WI38 (cell line): ENCODE measurements around the gene ZNF69.
"Not testable (repeated sequence)": the region's sequence is repeated elsewhere in the genome, so short reads cannot be mapped to it uniquely, and the experiment has no call there.

Experiments
- H3K4me3 ChIP-seq: 2 replicates; pipeline ENCODE4 v1.5.1; 2011; ENCODE audit warnings: low read depth, mild to moderate bottlenecking, control low read depth, low read length
- TF ChIP-seq, protein P1 (sequence below): IDR thresholded peaks from 2 replicates; pipeline ENCODE4 v1.5.1; 2012; ENCODE audit warnings: low read depth, mild to moderate bottlenecking, control low read depth, low read length

The ZNF69 gene

DNA sequence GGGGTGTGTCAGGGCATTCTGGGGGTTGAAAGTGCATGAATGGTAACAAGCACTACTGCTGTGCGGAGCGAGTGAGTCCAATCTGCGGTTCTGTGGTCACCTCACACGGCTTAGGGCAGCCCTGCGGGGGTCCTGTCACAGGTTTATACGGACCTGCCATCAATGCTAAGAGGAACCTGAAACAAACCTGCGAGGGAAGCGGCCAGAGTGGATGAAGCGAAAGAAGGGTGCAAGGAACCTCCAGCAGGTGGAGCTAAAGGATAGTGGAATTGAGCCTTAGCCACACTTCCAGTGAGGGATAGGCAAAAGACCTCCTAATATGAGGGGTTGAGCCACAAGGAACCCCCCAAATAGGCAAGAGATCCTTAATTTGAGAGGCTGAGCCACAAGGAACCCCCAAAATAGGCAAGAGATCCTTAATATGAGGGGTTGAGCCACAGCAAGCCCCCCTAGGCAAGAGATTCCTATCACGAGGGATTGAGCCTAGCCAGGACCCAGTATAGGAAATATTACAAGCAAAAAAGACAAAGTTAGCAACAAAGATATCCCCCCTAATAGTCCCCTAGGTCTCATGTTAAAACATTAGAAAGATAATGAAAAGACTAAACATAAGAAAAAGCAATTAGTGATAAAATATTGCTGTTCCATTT lies 6.3 kb upstream of the ZNF69 start:
- TF ChIP-seq, protein P1, sequence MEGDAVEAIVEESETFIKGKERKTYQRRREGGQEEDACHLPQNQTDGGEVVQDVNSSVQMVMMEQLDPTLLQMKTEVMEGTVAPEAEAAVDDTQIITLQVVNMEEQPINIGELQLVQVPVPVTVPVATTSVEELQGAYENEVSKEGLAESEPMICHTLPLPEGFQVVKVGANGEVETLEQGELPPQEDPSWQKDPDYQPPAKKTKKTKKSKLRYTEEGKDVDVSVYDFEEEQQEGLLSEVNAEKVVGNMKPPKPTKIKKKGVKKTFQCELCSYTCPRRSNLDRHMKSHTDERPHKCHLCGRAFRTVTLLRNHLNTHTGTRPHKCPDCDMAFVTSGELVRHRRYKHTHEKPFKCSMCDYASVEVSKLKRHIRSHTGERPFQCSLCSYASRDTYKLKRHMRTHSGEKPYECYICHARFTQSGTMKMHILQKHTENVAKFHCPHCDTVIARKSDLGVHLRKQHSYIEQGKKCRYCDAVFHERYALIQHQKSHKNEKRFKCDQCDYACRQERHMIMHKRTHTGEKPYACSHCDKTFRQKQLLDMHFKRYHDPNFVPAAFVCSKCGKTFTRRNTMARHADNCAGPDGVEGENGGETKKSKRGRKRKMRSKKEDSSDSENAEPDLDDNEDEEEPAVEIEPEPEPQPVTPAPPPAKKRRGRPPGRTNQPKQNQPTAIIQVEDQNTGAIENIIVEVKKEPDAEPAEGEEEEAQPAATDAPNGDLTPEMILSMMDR = peak; percentile 68

DNA sequence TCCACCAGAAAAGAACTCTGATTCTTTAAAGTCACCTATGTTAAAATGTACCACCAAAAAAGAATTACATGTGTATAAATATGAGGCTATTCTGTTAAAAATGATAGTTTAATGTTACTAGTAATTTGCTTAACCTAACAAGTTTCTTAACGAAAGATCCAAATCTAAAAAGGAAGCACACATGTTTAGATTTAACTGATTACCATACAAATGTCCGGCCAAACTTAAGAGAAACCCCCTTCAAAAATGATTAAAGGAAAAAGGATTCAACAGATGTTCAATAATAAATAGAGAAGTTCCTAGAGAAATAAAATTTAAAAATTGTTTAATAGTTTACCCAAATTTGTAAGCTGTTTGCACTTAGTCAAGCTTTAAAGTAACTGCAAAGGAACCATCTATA lies 5.0 kb upstream of the ZNF69 start:
- TF ChIP-seq, protein P1 = no peak

More for the DNA sequence above, 6.3 kb upstream of the ZNF69 start:
- no peak overlapping the region for H3K4me3 ChIP-seq

DNA sequence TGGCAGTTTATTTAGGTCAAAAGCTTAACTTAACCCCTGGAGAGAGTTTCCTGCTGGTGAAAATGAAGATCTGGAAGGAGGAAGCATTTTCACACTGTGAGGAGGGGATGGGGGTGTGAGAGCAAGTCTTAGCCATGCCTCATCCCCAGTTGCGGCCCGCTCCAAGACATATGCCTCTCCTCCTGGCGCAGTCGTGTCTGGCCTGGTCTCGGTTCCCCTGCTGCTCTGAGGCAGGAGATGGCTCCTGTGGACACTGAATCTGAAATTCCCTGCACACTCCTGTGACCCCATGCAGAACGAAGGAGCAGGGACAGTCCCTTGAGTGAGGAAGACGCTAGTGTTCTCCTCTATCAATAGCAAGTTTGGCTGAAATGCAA lies 360 bp upstream of the ZNF69 start:
- H3K4me3 ChIP-seq = peak overlapping the region; percentile 85
- TF ChIP-seq, protein P1 = no peak

More for the DNA sequence above, 5.0 kb upstream of the ZNF69 start:
- no peak overlapping the region for H3K4me3 ChIP-seq

DNA sequence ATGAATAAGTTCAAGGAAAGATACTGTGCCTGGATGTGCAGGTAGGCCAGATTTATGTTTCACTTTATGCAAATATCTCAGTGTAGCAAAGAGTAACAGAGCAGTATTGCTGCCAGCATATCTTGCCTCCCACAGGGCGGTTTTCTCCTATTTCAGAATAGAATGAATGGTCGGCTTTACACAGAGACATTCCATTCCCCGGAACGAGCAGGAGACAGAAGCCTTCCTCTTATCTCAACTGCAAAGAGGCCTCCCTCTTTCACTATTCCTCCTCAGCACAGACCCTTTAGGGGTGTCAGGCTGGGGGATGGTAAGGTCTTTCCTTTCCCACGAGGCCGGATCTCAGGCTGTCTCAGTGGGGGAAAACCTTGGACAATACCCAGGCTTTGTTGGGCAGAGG lies 2.3 kb downstream of the ZNF69 start:
- H3K4me3 ChIP-seq = not testable (repeated sequence)

DNA sequence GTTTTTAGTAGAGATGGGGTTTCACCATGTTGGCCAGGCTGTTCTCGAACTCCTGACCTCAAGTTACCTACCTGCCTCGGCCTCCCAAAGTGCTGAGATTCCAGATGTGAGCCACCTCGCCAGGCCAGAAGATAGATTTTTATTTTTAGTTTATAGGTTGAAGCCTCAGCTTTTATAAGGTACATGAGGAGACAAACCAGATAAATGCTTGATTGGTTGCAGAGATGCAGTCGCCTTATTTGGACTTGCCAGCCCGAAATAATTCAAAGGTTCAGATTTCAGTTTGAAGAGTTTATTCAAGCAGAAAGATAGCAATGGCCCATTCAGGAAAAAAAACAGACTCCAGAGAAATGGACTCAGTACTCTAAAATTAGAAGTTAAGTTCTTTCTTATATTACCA lies 3.1 kb downstream of the ZNF69 start:
- H3K4me3 ChIP-seq = no peak overlapping the region
- TF ChIP-seq, protein P1 = no peak

DNA sequence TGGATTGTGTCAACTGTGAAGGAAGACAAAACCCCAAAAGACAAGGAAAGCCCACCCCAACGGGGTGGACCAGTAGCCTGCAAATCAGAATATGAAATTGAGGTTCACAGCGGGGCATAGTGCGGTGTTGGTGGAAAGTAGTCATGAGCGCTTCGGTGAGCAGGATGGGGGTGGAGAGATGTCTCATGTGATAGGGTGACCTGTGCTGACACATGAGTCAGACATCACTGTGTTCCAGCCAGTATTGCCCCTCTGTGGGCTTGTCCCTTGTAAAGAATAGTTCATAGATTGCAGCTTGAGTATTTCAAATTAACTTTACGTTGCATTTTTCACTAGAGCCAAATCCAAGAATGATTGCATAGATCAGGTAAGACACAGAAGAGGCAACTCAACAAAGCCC lies 7.3 kb downstream of the ZNF69 start:
- H3K4me3 ChIP-seq = no peak overlapping the region

DNA sequence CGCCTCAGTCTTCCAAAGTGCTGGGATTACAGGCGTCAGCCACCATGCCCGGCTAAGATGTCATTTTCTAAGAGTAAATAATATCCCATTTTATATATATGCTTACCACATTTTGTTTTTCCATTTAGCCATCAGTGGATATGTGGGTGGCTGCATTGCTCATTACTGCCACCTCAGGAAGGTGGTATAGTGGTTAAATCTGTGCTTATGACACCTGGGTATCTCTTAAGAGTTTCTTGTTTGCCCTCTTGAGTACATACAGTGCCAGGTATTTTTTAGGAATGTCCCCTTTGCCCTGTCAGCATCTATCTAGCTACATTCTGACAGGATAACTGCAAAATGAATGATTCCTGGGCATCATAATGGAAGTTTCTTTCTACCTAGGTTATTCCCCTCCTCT lies 14.6 kb downstream of the ZNF69 start:
- TF ChIP-seq, protein P1 = no peak

More for the DNA sequence above, 7.3 kb downstream of the ZNF69 start:
- TF ChIP-seq, protein P1 = no peak

DNA sequence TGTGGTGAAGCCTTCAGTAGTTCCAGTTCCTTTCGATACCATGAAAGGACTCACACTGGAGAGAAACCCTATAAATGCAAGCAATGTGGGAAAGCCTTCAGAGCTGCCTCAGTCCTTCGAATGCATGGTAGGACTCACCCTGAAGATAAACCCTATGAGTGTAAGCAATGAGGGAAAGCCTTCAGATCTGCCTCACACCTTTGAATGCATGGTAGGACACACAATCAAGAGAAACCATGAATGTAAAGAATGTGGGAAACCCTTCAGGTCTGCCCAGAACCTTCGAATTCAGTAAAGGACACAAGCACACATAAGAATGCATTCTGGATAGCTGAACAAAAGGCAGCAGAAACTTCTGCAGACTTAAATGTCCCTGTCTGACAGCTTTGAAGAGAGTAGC lies 18.3 kb downstream of the ZNF69 start:
- TF ChIP-seq, protein P1 = no peak
- H3K4me3 ChIP-seq = no peak overlapping the region

More for the DNA sequence above, 14.6 kb downstream of the ZNF69 start:
- no peak overlapping the region for H3K4me3 ChIP-seq

DNA sequence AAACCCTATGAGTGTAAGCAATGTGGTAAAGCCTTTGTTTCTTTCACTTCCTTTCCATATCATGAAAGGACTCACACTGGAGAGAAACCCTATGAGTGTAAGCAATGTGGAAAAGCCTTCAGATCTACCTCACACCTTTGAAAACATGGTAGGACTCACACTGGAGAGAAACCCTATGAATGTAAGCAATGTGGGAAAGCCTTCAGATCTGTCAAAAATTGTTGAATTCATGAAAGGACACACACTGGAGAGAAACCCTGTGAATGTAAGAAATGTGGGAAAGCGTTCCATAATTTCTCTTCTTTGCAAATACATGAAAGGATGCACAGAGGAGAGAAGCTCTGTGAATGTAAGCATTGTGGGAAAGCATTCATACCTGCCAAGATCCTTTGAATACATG lies 24.4 kb downstream of the ZNF69 start:
- H3K4me3 ChIP-seq = not testable (repeated sequence)

DNA sequence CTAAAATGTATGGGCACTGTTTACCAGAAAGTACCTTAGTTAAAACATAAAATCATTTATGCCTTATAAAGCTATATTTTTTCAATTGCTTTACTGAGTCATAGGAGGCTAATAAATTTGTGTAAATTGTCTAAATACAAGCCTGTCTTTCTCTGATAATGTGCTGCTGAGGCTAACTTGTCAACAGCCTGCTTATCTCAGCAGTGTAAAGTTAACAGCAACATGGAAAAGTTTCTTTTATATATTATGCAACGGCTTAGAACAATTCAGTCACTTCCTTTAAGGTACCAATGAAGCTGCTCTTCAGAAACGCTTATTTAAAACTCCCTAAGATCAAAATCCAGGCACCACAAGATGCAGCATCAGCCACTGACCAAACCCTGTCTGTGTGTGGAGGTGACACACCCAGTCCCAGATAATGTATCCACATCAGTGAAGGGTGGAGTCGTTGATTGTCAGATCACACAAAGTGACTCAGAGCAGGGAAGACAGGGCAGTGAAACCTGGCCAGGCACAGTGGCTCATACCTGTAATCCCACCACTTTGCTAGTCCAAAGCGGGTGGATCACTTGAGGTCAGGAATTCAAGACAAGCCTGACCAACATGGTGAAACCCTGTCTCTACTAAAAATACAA lies 27.0 kb downstream of the ZNF69 start:
- not testable (repeated sequence) for H3K4me3 ChIP-seq
